Stimulated activated CD4-positive, alpha-beta T cell treated with anti-CD3 and anti-CD28 coated beads, Interleukin-15, amount 100 ng/mL, for 24 hours (primary cell): ENCODE measurements around the gene ZMIZ1.

ENCODE experiments used
- DNase-seq: peaks from one replicate; pipeline ENCODE4 v3.0.0-alpha.2; 2020

ZMIZ1 gene

GRCh38 chr10:79298403-79299244 is 229.9 kb downstream of the ZMIZ1 start:
- DNase-seq, result peak; percentile 80

DNA sequence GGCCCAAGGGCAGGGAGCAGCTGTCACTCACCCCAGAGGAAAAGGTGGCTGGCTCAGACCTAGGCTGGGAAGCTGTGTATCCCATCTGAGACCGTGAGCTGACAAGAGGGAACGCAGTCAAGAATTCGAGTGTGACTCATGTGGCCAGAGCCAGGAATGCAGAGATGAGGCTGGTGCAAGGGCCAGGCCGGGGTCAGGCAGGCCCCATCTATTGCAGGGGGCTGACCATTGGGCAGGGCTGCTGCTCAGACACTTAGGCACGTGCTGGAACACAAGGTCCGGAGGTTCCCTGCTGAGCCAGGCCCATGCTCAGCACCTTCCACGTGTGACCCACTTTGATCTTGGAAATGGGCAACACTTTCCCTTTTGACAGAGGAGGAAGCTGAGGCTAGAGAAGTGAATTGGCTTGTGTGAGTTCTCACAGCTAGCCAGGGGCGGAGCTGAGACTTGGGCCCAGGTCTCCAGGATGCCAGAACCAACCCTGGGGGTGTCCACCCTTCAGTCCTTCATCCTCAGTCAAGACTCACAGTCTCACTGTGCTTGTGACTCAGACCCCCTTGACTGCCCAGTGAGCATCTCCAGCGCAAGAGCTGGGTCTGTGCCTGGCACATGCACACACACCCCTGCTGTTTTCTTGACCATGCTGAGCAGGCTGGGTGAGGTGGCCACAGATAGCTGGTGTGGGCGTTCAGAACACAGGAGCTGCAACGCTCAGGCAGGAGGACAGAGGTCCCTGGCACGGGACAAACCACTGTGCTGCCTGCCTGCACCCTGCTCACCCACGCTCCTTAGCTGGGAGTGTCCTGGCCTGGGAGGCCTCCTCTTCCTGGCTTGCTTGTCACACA is 230.9 kb downstream of the ZMIZ1 start:
- no peak for DNase-seq

DNA sequence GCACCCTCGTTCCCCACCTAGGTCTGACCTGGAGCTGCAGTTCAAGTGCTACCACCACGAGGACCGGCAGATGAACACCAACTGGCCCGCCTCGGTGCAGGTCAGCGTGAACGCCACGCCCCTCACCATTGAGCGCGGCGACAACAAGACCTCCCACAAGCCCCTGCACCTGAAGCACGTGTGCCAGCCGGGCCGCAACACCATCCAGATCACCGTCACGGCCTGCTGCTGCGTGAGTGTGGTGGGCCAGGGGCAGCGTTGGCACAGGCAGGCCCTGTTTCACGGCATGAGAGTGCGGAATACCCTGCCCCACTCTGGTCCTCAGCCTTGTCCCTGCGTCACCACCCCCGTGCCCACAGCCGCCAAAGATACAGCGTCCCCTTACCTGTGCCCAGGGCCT is 231.9 kb downstream of the ZMIZ1 start:
- no peak for DNase-seq

DNA sequence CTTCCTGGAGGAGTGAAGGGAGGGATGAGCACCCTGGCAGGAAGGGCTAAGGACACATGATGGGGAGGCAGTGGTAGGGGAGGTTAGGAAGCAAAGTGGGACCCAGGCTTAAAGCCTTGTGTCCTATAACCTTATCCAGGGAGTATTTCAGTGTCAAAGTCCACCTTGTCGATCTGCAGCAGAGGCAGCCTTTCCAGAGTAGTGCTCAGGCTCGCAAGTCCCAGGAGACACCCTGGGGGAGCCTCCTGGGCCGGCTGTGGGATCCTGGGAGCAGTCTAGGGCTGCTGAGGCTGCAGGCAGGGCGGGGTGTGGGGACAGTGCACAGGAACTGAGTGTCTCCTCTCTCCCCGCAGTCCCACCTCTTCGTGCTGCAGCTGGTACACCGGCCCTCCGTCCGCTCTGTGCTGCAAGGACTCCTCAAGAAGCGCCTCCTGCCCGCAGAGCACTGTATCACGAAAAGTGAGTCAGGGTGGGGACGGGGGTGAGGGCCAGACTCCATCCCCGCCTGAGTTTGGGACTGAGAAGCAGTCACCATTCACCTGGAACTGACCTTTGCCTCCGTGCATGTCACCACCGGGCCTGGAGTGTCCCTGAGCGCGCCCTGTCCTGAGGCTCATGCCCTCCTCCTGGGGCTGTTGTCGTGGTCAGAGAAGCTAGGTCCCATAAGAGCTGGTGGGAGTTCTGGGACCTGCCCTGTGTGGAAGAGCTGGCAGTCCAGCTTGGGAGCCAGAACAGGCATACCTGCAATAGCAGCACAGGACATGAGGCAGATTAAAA is 233.2 kb downstream of the ZMIZ1 start:
- DNase-seq, result no peak

DNA sequence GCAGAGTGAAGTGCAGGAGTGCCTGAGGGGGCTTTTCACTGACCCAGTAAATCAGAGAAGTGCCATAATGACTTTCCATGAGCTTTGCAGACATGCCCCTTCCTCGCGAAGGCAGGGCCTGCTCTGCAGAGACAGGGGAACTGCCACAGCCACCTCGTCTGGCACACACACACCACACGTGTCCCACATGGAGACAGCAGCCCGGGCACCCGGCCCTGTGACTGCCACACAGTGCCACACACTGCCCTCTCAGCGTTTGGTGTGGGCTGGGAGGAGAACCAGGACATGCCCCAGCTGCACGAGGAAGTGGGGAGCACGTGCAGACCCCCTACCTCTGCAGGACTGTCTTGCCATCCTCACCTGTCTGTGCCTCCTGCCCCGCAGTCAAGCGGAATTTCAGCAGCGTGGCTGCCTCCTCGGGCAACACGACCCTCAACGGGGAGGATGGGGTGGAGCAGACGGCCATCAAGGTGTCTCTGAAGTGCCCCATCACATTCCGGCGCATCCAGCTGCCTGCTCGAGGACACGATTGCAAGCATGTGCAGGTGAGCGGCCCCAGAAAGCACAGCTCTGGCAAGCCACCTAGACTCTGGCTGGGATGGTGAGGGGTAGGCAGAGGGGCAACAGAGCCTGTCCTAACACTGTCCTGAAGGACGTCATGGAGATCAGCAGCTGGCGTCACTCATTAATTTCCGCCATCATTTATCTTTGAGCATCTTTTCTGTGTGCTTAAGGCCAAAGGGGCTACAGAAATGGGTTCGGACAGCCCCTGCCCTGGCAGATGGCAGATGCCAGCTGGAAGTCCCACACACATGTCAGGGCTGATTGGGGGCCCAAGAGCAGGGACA is 235.1 kb downstream of the ZMIZ1 start:
- DNase-seq, result no peak

DNA sequence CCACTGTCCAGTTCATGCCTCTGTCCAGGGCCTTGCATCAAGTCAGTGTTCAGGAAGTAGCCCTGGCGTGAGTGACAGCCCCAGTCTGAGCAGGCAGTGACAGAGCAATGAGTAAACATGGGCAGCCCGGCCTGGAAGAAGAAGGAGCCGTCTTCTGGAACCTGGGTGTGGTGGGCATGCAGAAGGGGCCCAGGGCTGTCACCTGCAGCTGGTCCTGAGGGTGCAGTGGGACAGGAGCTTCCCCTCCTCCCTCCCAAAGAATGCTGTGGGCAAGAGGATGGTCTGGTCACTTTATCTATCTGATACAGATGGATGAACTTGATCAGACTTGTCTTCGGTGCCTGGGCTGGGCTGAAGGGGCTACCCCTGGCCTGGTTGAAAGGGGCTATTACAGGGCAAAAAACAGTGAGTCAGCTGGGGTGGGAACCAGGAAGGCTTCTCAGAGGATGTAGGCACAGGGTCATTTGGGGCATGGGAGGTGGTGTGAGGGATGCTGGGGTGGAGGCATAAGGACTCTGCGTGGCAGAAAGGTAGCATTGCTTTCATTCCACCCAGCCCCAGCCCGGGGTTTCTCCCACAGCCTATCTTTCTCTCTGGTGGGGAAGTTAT is 235.8 kb downstream of the ZMIZ1 start:
- DNase-seq, result no peak

- no peak for DNase-seq
Measured at GRCh38 chr10:79305515-79305914, 236.7 kb downstream of the ZMIZ1 start.

DNA sequence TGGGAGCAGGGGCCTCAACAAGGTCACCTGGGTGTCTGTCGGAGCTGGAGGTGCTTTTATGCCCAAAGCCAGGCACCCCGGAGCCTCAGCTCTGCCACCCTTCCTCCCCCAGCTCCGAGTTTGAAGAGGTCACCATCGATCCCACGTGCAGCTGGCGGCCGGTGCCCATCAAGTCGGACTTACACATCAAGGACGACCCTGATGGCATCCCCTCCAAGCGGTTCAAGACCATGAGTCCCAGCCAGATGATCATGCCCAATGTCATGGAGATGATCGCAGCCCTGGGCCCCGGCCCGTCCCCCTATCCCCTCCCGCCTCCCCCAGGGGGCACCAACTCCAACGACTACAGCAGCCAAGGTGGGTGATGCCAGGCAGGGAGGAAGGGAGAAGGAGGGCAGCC is 237.2 kb downstream of the ZMIZ1 start:
- DNase-seq, result no peak

DNA sequence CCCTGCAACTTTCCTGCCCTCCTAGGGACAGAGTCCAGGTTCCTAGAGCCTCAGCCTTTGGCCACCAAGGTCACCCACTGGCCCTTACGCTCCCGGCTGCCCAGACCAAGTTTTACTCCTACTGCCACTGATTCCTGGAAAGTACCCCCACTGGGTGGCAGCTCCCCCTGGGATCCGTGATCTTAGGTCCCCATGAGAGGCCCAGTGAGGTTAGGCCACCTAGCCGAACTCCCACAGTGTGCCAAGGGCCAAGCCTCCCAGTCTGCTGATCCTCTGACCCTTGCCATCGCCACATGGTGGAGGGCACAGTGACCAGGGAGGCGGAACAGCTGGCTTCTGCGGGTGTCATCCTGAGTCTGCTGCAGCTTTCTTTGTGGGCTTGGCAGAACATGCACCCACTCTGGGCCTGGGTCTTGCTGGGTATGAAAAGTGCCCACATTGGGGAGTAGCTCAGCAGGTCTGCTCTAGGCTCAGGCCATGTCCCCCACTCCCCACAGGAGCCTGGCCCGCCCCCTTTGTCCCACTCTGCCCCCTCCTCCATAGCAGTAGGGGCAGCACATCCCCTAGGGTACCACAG is 238.0 kb downstream of the ZMIZ1 start:
- DNase-seq, result no peak

DNA sequence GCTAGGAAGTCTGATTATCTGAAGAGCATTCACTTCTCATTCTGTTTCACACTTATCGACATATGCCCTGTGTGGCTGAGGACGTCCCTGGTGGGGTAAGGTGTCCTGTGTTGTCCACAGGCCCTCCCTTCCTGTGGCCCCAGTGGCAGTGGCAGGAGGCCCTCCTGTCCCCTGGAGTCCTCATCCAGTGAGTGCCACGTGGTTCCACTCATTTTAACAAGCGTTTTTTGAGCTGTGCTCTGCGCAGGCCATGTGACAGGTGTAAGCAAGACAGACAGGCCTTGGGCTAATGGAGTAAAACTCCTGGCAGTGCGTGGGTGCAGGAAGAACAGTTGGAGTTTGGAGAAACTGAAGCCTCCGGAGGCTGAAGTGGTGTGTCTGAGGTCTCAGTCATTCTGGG is 239.2 kb downstream of the ZMIZ1 start:
- no peak for DNase-seq

GRCh38 chr10:79308969-79309665 is 240.4 kb downstream of the ZMIZ1 start:
- DNase-seq, result no peak

DNA sequence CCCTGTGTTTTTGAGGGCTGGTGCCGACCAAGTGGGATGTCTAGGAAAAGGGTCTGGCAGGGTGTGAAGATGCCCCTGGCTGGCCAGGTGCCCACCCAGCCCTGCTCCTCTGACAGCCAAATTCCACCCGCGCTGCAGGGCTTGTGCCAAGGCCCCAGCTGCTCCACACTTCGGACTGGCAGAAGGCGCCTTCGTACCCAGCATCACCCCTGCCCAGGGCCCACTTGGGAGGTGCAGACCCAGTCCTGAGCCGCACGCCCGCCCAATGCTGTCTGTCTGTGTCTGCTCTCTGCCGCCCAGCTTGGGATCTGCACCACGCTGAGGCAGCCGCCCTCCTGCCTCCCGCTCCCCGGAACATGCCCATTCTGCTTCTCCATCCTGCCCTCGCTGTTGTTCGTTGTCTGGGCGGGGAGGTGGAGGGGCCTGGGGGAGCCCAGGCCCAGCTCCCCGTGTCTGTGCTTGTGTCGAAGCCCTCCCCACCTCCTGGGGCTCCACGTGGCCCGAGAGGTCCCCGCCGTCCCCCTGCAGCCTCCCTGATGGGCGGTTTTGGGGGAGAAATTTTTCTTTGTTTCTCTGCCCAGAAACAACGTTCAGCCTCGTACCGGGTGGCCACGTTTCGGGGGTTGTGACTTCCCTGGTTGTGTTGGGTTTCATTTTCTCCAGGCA is 241.6 kb downstream of the ZMIZ1 start:
- DNase-seq, result no peak

- no peak for DNase-seq
Measured at GRCh38 chr10:79310911-79311573, 242.3 kb downstream of the ZMIZ1 start.

GRCh38 chr10:79311581-79312407 is 243.0 kb downstream of the ZMIZ1 start:
- no peak for DNase-seq

GRCh38 chr10:79312601-79313187 is 243.9 kb downstream of the ZMIZ1 start:
- DNase-seq, result no peak

GRCh38 chr10:79313320-79313719 is 244.6 kb downstream of the ZMIZ1 start:
- no peak for DNase-seq

DNA sequence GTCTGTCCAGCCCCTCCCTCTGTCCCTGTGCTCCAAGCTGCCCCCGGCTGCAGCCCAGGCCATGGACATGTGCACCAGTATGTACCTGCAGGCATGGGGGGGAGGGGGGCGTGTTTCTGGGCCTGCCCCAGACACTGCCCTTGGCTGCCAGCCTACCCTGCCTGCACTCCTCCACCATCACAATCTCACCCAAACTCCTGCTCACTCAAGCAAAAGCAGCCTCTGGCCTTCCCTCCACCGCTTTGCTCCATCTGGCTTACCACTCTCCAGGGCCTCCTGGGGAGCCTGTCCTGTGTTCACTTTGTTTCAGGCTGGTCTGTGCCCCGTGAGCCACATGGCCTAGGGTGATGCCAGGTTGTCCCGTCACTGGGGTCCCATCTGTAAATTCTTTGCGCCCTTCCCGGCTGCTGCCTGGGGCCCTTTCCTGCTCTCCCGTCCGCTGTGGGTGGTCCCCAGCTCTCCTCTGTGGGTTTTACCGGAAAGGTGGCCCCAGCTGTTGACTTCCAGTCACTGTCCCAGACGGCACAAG is 245.2 kb downstream of the ZMIZ1 start:
- no peak for DNase-seq
